ENCODE results near the gene GALM. TPM values are rescaled to one million over a fixed set of nuclear protein-coding genes. Genes with fewer than 3 reads are reported as not detected.

GALM gene
- total and polyA plus RNA-seq, 2 of the 13 experiments (the other 11 are each of a cell fraction or from before 2014, with no cell fraction given), result 65.5 to 90.0 TPM

DNA sequence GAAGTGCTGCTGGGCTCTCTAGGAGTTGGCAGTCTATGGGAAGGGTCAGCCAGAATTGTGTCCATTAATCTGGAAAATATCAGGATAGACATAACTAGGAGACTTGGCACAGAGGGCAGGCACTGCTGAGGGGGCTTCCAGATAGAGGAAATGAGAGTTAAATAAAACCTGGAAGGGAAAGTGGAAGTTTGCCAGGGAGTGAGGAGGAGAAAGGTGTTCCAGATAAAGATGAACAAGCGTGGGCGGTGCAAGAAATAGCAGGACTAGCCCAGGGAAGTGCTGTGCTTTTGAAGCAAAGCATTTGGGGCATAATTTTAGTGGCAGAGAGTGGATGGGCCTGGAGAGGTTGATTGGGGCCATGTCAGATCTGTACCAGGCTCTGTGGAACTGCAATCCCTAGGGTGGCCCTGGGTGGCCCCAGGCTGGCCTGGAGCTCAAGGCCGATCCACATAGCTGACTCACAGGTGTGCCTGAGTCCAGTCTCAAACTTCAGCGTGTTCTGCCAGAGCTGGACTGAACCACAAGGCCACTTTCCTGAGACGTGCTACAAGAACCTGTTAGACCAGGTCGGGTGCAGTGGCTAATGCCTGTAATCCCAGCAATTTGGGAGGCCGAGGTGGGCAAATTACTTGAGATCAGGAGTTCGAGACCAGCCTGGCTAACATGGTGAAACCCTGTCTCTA is 26.9 kb downstream of the GALM start (continued):
- 0 out of 2 replicates have a peak, but pooled peaks have one; percentile 31 for TF ChIP-seq GMEB1 (CRISPR knock-in tag; IDR thresholded peaks at IDR 0.05; ENCODE audit: borderline replicate concordance)
- no peak for TF ChIP-seq ZFP36L1 (CRISPR knock-in tag; IDR thresholded peaks at IDR 0.05)
- TF ChIP-seq MED1 (CRISPR knock-in tag; IDR thresholded peaks at IDR 0.05), result peak; percentile 87
- TF ChIP-seq, protein P1, sequence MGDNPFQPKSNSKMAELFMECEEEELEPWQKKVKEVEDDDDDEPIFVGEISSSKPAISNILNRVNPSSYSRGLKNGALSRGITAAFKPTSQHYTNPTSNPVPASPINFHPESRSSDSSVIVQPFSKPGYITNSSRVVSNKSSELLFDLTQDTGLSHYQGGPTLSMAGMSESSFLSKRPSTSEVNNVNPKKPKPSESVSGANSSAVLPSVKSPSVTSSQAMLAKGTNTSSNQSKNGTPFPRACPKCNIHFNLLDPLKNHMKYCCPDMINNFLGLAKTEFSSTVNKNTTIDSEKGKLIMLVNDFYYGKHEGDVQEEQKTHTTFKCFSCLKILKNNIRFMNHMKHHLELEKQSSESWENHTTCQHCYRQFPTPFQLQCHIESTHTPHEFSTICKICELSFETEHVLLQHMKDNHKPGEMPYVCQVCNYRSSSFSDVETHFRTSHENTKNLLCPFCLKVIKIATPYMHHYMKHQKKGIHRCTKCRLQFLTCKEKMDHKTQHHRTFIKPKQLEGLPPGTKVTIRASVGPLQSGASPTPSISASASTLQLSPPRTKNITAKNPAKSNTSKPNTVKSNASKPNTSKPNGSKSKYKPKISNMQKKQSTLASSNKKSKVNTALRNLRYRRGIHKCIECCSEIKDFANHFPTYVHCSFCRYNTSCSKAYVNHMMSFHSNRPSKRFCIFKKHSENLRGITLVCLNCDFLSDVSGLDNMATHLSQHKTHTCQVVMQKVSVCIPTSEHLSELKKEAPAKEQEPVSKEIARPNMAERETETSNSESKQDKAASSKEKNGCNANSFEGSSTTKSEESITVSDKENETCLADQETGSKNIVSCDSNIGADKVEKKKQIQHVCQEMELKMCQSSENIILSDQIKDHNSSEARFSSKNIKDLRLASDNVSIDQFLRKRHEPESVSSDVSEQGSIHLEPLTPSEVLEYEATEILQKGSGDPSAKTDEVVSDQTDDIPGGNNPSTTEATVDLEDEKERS (CRISPR knock-in tag; IDR thresholded peaks at IDR 0.05), result 0 out of 2 replicates have a peak, but pooled peaks have one; percentile 31
- TF ChIP-seq KDM6A (CRISPR knock-in tag; IDR thresholded peaks at IDR 0.05; ENCODE audit: low read depth), result no peak
- peak; percentile 80; the same call in 1 of the 2 replicates for TF ChIP-seq HOMEZ (CRISPR knock-in tag; IDR thresholded peaks at IDR 0.05; ENCODE audit: low read depth)
- 0 out of 2 replicates have a peak, but pooled peaks have one; percentile 30 for TF ChIP-seq SIX1 (CRISPR knock-in tag; IDR thresholded peaks at IDR 0.05; ENCODE audit: borderline replicate concordance)
- TF ChIP-seq DPF2 (CRISPR knock-in tag; IDR thresholded peaks at IDR 0.05; ENCODE audit: borderline replicate concordance, low read depth), result peak; percentile 74
- peak; percentile 44; the same call in 1 of the 2 replicates for TF ChIP-seq MIER3 (CRISPR knock-in tag; IDR thresholded peaks at IDR 0.05; ENCODE audit: borderline replicate concordance)
- TF ChIP-seq ZSCAN5A (CRISPR knock-in tag; IDR thresholded peaks at IDR 0.05; ENCODE audit: borderline replicate concordance), result no peak
- 0 out of 2 replicates have a peak, but pooled peaks have one; percentile 60 for TF ChIP-seq RELA (CRISPR knock-in tag; IDR thresholded peaks at IDR 0.05)
- peak; percentile 71; the same call in 1 of the 2 replicates for TF ChIP-seq ZNF580 (CRISPR knock-in tag; IDR thresholded peaks at IDR 0.05; ENCODE audit: borderline replicate concordance, low read depth)
- no peak for TF ChIP-seq SSRP1 (CRISPR knock-in tag; IDR thresholded peaks at IDR 0.05)
- TF ChIP-seq SOX13 (IDR thresholded peaks at IDR 0.05), result no peak
- peak in 1 of 2 experiments; percentile 47; a peak in 1 of 4 replicates for TF ChIP-seq SOX13 (CRISPR knock-in tag; conservative IDR thresholded peaks at IDR 0.05 in 1 of 2, IDR thresholded peaks at IDR 0.05 in 1 of 2)
- TF ChIP-seq TEAD3 (CRISPR knock-in tag; optimal IDR thresholded peaks at IDR 0.05; ENCODE audit: borderline replicate concordance), result peak; percentile 82
- peak; percentile 69; the same call in 1 of the 2 replicates for TF ChIP-seq ZBTB38 (CRISPR knock-in tag; IDR thresholded peaks at IDR 0.05)
- TF ChIP-seq JUN (CRISPR knock-in tag; IDR thresholded peaks at IDR 0.05), result peak; percentile 63; the same call in 1 of the 2 replicates
- TF ChIP-seq, protein P2, sequence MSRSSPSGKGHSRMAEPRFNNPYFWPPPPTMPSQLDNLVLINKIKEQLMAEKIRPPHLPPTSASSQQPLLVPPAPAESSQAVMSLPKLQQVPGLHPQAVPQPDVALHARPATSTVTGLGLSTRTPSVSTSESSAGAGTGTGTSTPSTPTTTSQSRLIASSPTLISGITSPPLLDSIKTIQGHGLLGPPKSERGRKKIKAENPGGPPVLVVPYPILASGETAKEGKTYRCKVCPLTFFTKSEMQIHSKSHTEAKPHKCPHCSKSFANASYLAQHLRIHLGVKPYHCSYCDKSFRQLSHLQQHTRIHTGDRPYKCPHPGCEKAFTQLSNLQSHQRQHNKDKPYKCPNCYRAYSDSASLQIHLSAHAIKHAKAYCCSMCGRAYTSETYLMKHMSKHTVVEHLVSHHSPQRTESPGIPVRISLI (CRISPR knock-in tag; IDR thresholded peaks at IDR 0.05; ENCODE audit: borderline replicate concordance), result 0 out of 2 replicates have a peak, but pooled peaks have one; percentile 35

Measured in HepG2 (cell line).